IMR-90 (cell line): ENCODE measurements around the gene WNK4. TPM values are rescaled to one million over a fixed set of nuclear protein-coding genes. Genes with fewer than 3 reads are reported as not detected.
"Not testable (repeated sequence)": the region's sequence is repeated elsewhere in the genome, so short reads cannot be mapped to it uniquely, and the experiment has no call there.

Experiments used
- ATAC-seq: fragments of 200-7000 bp; cut with Tn5 transposase; 2 replicates; pipeline ENCODE4 v1.9.1; 2020; ENCODE audit warnings: low read depth, mild to moderate bottlenecking, moderate library complexity
- BruUV-seq: library from RNA; stranded (reverse); fragments of 400-500 nt; replicated peaks from 2 replicates; lab custom pipeline; 2021; lab: Mats Ljungman, UMichigan
- CTCF ChIA-PET: fragments of 300-600 bp; formaldehyde crosslinking; extraction: SDS; loops from one replicate; lab custom pipeline; 2021; ENCODE audit warnings: antibody characterized with exemption; lab: Yijun Ruan, JAX
- POLR2A ChIA-PET: fragments of 300-600 bp; sonication (Branson Sonifier 250); formaldehyde crosslinking; loops from one replicate; lab custom pipeline; 2022; ENCODE audit warnings: antibody characterized with exemption; ENCODE audit not compliant: unreplicated experiment; lab: Charles Lee
- DNase-seq: peaks from one replicate; pipeline ENCODE4 v3.0.0; 2013
- H2AFZ ChIP-seq: replicated peaks from 2 replicates; pipeline ENCODE3; 2013; ENCODE audit warnings: low read length, mild to moderate bottlenecking; ENCODE audit not compliant: poor library complexity
- H2AK5ac ChIP-seq: 2 replicates; pipeline ENCODE4 v1.6.1; 2013; ENCODE audit warnings: low read depth, low read length, inconsistent platforms
- H2AK9ac ChIP-seq: replicated peaks from 2 replicates; pipeline ENCODE3; 2013; ENCODE audit warnings: mild to moderate bottlenecking, low read depth, low read length, moderate library complexity; ENCODE audit not compliant: poor library complexity
- H2BK120ac ChIP-seq: 2 replicates; pipeline ENCODE4 v1.6.1; 2013; ENCODE audit warnings: low read depth, low read length, inconsistent platforms
- H2BK15ac ChIP-seq: 3 replicates; pipeline ENCODE4 v1.6.1; 2013; ENCODE audit warnings: low read depth, low read length, inconsistent platforms
- H2BK20ac ChIP-seq: 2 replicates; pipeline ENCODE4 v1.6.1; 2013; ENCODE audit warnings: low read depth, mild to moderate bottlenecking, inconsistent platforms, low read length, moderate library complexity
- H2BK5ac ChIP-seq: 2 replicates; pipeline ENCODE4 v1.6.1; 2013; ENCODE audit warnings: mild to moderate bottlenecking, low read depth, low read length, inconsistent platforms; ENCODE audit not compliant: poor library complexity, severe bottlenecking
- H3K14ac ChIP-seq: replicated peaks from 2 replicates; pipeline ENCODE4 v1.6.1; 2013; ENCODE audit warnings: low read depth, low read length, inconsistent platforms
- H3K18ac ChIP-seq: 2 replicates; pipeline ENCODE4 v1.6.1; 2013; ENCODE audit warnings: low read depth, low read length, control low read depth
- H3K23ac ChIP-seq: 2 replicates; pipeline ENCODE4 v1.6.1; 2013; ENCODE audit warnings: low read depth, low read length, inconsistent platforms
- H3K27ac ChIP-seq: 2 replicates; pipeline ENCODE4 v1.5.1; 2013; ENCODE audit warnings: mild to moderate bottlenecking, control low read depth, low read length; ENCODE audit not compliant: insufficient read depth
- H3K27me3 ChIP-seq: 2 replicates; pipeline ENCODE4 v1.6.1; 2013; ENCODE audit warnings: low read length; ENCODE audit not compliant: control insufficient read depth, insufficient read depth
- H3K36me3 ChIP-seq: 2 replicates; pipeline ENCODE4 v1.6.1; 2013; ENCODE audit warnings: low read length, mixed read lengths; ENCODE audit not compliant: control insufficient read depth, insufficient read depth
- H3K4ac ChIP-seq: 2 replicates; pipeline ENCODE4 v1.6.1; 2013; ENCODE audit warnings: low read depth, low read length, inconsistent platforms
- H3K4me1 ChIP-seq: 2 replicates; pipeline ENCODE4 v1.6.1; 2013; ENCODE audit warnings: low read length, mixed read lengths; ENCODE audit not compliant: control insufficient read depth, insufficient read depth
- H3K4me2 ChIP-seq: 2 replicates; pipeline ENCODE4 v1.6.1; 2013; ENCODE audit warnings: low read depth, mild to moderate bottlenecking, control low read depth, low read length, moderate library complexity
- H3K4me3 ChIP-seq: 2 replicates; pipeline ENCODE4 v1.5.1; 2013; ENCODE audit warnings: low read depth, mild to moderate bottlenecking, control low read depth, low read length, moderate library complexity; ENCODE audit not compliant: insufficient read depth
- H3K56ac ChIP-seq: 2 replicates; pipeline ENCODE4 v1.6.1; 2013; ENCODE audit warnings: low read length, inconsistent platforms; ENCODE audit not compliant: insufficient read depth; ENCODE audit errors: extremely low read depth
- H3K79me1 ChIP-seq, 2 experiments: 2 replicates each; pipeline ENCODE4 v1.6.1; 2013; ENCODE audit warnings: low read length in 2 of 2, inconsistent platforms in 1 of 2, low read depth in 1 of 2
- H3K9ac ChIP-seq: 2 replicates; pipeline ENCODE4 v1.6.1; 2013; ENCODE audit warnings: low read depth, low read length, control low read depth
- H3K9me1 ChIP-seq: 2 replicates; pipeline ENCODE4 v1.6.1; 2013; ENCODE audit warnings: low read length, inconsistent platforms; ENCODE audit not compliant: insufficient read depth
- H3K9me3 ChIP-seq: 2 replicates; pipeline ENCODE4 v1.6.1; 2013; ENCODE audit warnings: low read length; ENCODE audit not compliant: control insufficient read depth, insufficient read depth
- H4K20me1 ChIP-seq: 2 replicates; pipeline ENCODE4 v1.6.1; 2013; ENCODE audit warnings: low read length, inconsistent platforms; ENCODE audit not compliant: insufficient read depth
- H4K5ac ChIP-seq: 2 replicates; pipeline ENCODE4 v1.6.1; 2013; ENCODE audit warnings: mild to moderate bottlenecking, low read depth, low read length, control low read depth
- H4K8ac ChIP-seq, 2 experiments: 2 replicates each; pipeline ENCODE4 v1.6.1; 2013; ENCODE audit warnings: low read depth in 2 of 2, low read length in 2 of 2, control low read depth in 1 of 2, inconsistent platforms in 1 of 2
- H4K91ac ChIP-seq: 2 replicates; pipeline ENCODE4 v1.6.1; 2013; ENCODE audit warnings: low read depth, low read length, inconsistent platforms; ENCODE audit not compliant: insufficient read depth
- WGBS, 2 experiments: methylation state at CpG; one replicate each; pipeline versions ENCODE4 v1.1.5 to v1.1.7; 2013; ENCODE audit warnings: missing lambda C conversion rate in 2 of 2; ENCODE audit not compliant: insufficient read length in 1 of 2; ENCODE audit errors: extremely low coverage in 2 of 2; 5-methylcytosine and 5-hydroxymethylcytosine counted together
- dilution Hi-C: fragments of 300-500 bp; cut with HindIII; formaldehyde crosslinking; loops from one replicate; pipeline ENCODE4 v1.14.3; 2018; ENCODE audit warnings: low sequenced_read_pairs; ENCODE audit not compliant: unreplicated experiment
- in situ Hi-C: fragments of 300-500 bp; cut with MboI; formaldehyde crosslinking; loops from 3 replicates; pipeline ENCODE4 v1.14.3; 2019; ENCODE audit warnings: low sequenced_read_pairs, inconsistent platforms, mixed read lengths
- intact Hi-C: fragments of 100-400 bp; cut with micrococcal nuclease; formaldehyde crosslinking; loops from 2 replicates; pipeline ENCODE4 v1.10.0; 2022
- polyA plus RNA-seq, 3 experiments: library from polyadenylated mRNA; depleted of rRNA; stranded (reverse); fragments of >200 nt; gene quantifications; 2 replicates each; pipeline ENCODE4 v1.2.3, GENCODE V29; 2012; ENCODE audit warnings: low replicate concordance in 1 of 3
- total RNA-seq: library from RNA; depleted of rRNA; stranded (reverse); fragments of >200 nt; gene quantifications from 2 replicates; pipeline ENCODE4 v1.2.3, GENCODE V29; 2012

WNK4 gene
- total and polyA plus RNA-seq, 2 of the 4 experiments (the other 2 are of a cell fraction) = 1.3 to 15.1 TPM

DNA sequence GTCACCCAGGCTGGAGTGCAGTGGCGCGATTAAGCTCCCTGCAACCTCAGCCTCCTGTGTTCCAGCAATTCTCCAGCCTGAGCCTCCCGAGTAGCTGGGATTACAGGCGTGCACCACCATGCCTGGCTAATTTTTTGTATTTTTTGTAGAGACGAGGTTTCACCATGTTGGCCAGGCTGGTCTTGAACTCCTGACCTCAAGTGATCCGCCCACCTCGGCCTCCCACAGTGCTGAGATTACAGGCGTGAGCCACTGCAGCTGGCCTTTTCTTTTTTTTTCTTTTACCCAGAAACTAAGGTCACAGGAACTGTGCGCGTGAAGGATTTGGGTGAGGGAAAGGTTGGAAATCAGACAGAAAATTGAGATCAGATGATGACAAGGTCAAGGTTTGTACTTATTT lies 10.4 kb upstream of the WNK4 start:
- H3K79me1 ChIP-seq = peaks cover 11 to 21% of the 10 kb centered on the region in 2 experiments; a peak in 3 of 4 replicates

More for the DNA sequence above, 10.4 kb upstream of the WNK4 start:
- H3K9me3 ChIP-seq, H2AK9ac ChIP-seq, intact Hi-C loops, H3K14ac ChIP-seq, H2BK120ac ChIP-seq, H3K4me2 ChIP-seq, H3K9ac ChIP-seq, H2AFZ ChIP-seq, H3K9me1 ChIP-seq, H3K27me3 ChIP-seq, in situ Hi-C loops, H3K27ac ChIP-seq, DNase-seq, POLR2A ChIA-PET, H2AK5ac ChIP-seq, BruUV-seq, H4K8ac ChIP-seq, H3K4me3 ChIP-seq, H3K23ac ChIP-seq, H2BK5ac ChIP-seq, dilution Hi-C loops, ATAC-seq, H4K20me1 ChIP-seq, H4K5ac ChIP-seq, H3K36me3 ChIP-seq, H3K4ac ChIP-seq, H3K4me1 ChIP-seq, H3K56ac ChIP-seq, H4K91ac ChIP-seq, H3K18ac ChIP-seq, H2BK15ac ChIP-seq, H2BK20ac ChIP-seq: not testable (repeated sequence)
- CTCF ChIA-PET = interaction anchor here (0.5 to 0.6 kb wide), 2 partner anchors 108 to 334 kb away, joined by 5 to 8 read pairs; no protein-coding TSS in a partner anchor
- no CpG with 5 or more reads among the region's 10 CpGs for WGBS, 2 experiments
